IMR-90 (cell line): ENCODE data around the gene DIAPH2. TPM values are rescaled to one million over a fixed set of nuclear protein-coding genes. Genes with fewer than 3 reads are reported as not detected.

Experiments used
- ATAC-seq: fragments of 200-7000 bp; cut with Tn5 transposase; 2 replicates; pipeline ENCODE4 v1.9.1; 2020; ENCODE audit warnings: low read depth, mild to moderate bottlenecking, moderate library complexity
- BruUV-seq: library from RNA; stranded (reverse); fragments of 400-500 nt; replicated peaks from 2 replicates; lab custom pipeline; 2021; lab: Mats Ljungman, UMichigan
- CTCF ChIA-PET: fragments of 300-600 bp; formaldehyde crosslinking; extraction: SDS; loops from one replicate; lab custom pipeline; 2021; ENCODE audit warnings: antibody characterized with exemption; lab: Yijun Ruan, JAX
- POLR2A ChIA-PET: fragments of 300-600 bp; sonication (Branson Sonifier 250); formaldehyde crosslinking; loops from one replicate; lab custom pipeline; 2022; ENCODE audit warnings: antibody characterized with exemption; ENCODE audit not compliant: unreplicated experiment; lab: Charles Lee
- DNase-seq: peaks from one replicate; pipeline ENCODE4 v3.0.0; 2013
- H2AFZ ChIP-seq: replicated peaks from 2 replicates; pipeline ENCODE3; 2013; ENCODE audit warnings: low read length, mild to moderate bottlenecking; ENCODE audit not compliant: poor library complexity
- H2AK5ac ChIP-seq: 2 replicates; pipeline ENCODE4 v1.6.1; 2013; ENCODE audit warnings: low read depth, low read length, inconsistent platforms
- H2AK9ac ChIP-seq: replicated peaks from 2 replicates; pipeline ENCODE3; 2013; ENCODE audit warnings: mild to moderate bottlenecking, low read depth, low read length, moderate library complexity; ENCODE audit not compliant: poor library complexity
- H2BK120ac ChIP-seq: 2 replicates; pipeline ENCODE4 v1.6.1; 2013; ENCODE audit warnings: low read depth, low read length, inconsistent platforms
- H2BK15ac ChIP-seq: 3 replicates; pipeline ENCODE4 v1.6.1; 2013; ENCODE audit warnings: low read depth, low read length, inconsistent platforms
- H2BK20ac ChIP-seq: 2 replicates; pipeline ENCODE4 v1.6.1; 2013; ENCODE audit warnings: low read depth, mild to moderate bottlenecking, inconsistent platforms, low read length, moderate library complexity
- H2BK5ac ChIP-seq: 2 replicates; pipeline ENCODE4 v1.6.1; 2013; ENCODE audit warnings: mild to moderate bottlenecking, low read depth, low read length, inconsistent platforms; ENCODE audit not compliant: poor library complexity, severe bottlenecking
- H3K14ac ChIP-seq: replicated peaks from 2 replicates; pipeline ENCODE4 v1.6.1; 2013; ENCODE audit warnings: low read depth, low read length, inconsistent platforms
- H3K18ac ChIP-seq: 2 replicates; pipeline ENCODE4 v1.6.1; 2013; ENCODE audit warnings: low read depth, low read length, control low read depth
- H3K23ac ChIP-seq: 2 replicates; pipeline ENCODE4 v1.6.1; 2013; ENCODE audit warnings: low read depth, low read length, inconsistent platforms
- H3K27ac ChIP-seq: 2 replicates; pipeline ENCODE4 v1.5.1; 2013; ENCODE audit warnings: mild to moderate bottlenecking, control low read depth, low read length; ENCODE audit not compliant: insufficient read depth
- H3K27me3 ChIP-seq: 2 replicates; pipeline ENCODE4 v1.6.1; 2013; ENCODE audit warnings: low read length; ENCODE audit not compliant: control insufficient read depth, insufficient read depth
- H3K36me3 ChIP-seq: 2 replicates; pipeline ENCODE4 v1.6.1; 2013; ENCODE audit warnings: low read length, mixed read lengths; ENCODE audit not compliant: control insufficient read depth, insufficient read depth
- H3K4ac ChIP-seq: 2 replicates; pipeline ENCODE4 v1.6.1; 2013; ENCODE audit warnings: low read depth, low read length, inconsistent platforms
- H3K4me1 ChIP-seq: 2 replicates; pipeline ENCODE4 v1.6.1; 2013; ENCODE audit warnings: low read length, mixed read lengths; ENCODE audit not compliant: control insufficient read depth, insufficient read depth
- H3K4me2 ChIP-seq: 2 replicates; pipeline ENCODE4 v1.6.1; 2013; ENCODE audit warnings: low read depth, mild to moderate bottlenecking, control low read depth, low read length, moderate library complexity
- H3K4me3 ChIP-seq: 2 replicates; pipeline ENCODE4 v1.5.1; 2013; ENCODE audit warnings: low read depth, mild to moderate bottlenecking, control low read depth, low read length, moderate library complexity; ENCODE audit not compliant: insufficient read depth
- H3K56ac ChIP-seq: 2 replicates; pipeline ENCODE4 v1.6.1; 2013; ENCODE audit warnings: low read length, inconsistent platforms; ENCODE audit not compliant: insufficient read depth; ENCODE audit errors: extremely low read depth
- H3K79me1 ChIP-seq, 2 experiments: 2 replicates each; pipeline ENCODE4 v1.6.1; 2013; ENCODE audit warnings: low read length in 2 of 2, inconsistent platforms in 1 of 2, low read depth in 1 of 2
- H3K9ac ChIP-seq: 2 replicates; pipeline ENCODE4 v1.6.1; 2013; ENCODE audit warnings: low read depth, low read length, control low read depth
- H3K9me1 ChIP-seq: 2 replicates; pipeline ENCODE4 v1.6.1; 2013; ENCODE audit warnings: low read length, inconsistent platforms; ENCODE audit not compliant: insufficient read depth
- H3K9me3 ChIP-seq: 2 replicates; pipeline ENCODE4 v1.6.1; 2013; ENCODE audit warnings: low read length; ENCODE audit not compliant: control insufficient read depth, insufficient read depth
- H4K20me1 ChIP-seq: 2 replicates; pipeline ENCODE4 v1.6.1; 2013; ENCODE audit warnings: low read length, inconsistent platforms; ENCODE audit not compliant: insufficient read depth
- H4K5ac ChIP-seq: 2 replicates; pipeline ENCODE4 v1.6.1; 2013; ENCODE audit warnings: mild to moderate bottlenecking, low read depth, low read length, control low read depth
- H4K8ac ChIP-seq, 2 experiments: 2 replicates each; pipeline ENCODE4 v1.6.1; 2013; ENCODE audit warnings: low read depth in 2 of 2, low read length in 2 of 2, control low read depth in 1 of 2, inconsistent platforms in 1 of 2
- H4K91ac ChIP-seq: 2 replicates; pipeline ENCODE4 v1.6.1; 2013; ENCODE audit warnings: low read depth, low read length, inconsistent platforms; ENCODE audit not compliant: insufficient read depth
- FOS ChIP-seq: fragments of 150-350 bp; IDR thresholded peaks from 2 replicates; pipeline ENCODE4 v1.6.1; 2016; ENCODE audit warnings: low read depth, low read length
- MXI1 ChIP-seq: IDR thresholded peaks from 2 replicates; pipeline ENCODE4 v1.6.1; 2012; ENCODE audit warnings: low read depth, mild to moderate bottlenecking, low read length, moderate library complexity, borderline replicate concordance
- SMC3 ChIP-seq: fragments of 150-350 bp; IDR thresholded peaks from 2 replicates; pipeline ENCODE4 v1.6.1; 2016; ENCODE audit warnings: low read depth, mild to moderate bottlenecking, antibody characterized with exemption, low read length, moderate library complexity
- WGBS, 2 experiments: methylation state at CpG; one replicate each; pipeline versions ENCODE4 v1.1.5 to v1.1.7; 2013; ENCODE audit warnings: missing lambda C conversion rate in 2 of 2; ENCODE audit not compliant: insufficient read length in 1 of 2; ENCODE audit errors: extremely low coverage in 2 of 2; 5-methylcytosine and 5-hydroxymethylcytosine counted together
- dilution Hi-C: fragments of 300-500 bp; cut with HindIII; formaldehyde crosslinking; loops from one replicate; pipeline ENCODE4 v1.14.3; 2018; ENCODE audit warnings: low sequenced_read_pairs; ENCODE audit not compliant: unreplicated experiment
- in situ Hi-C: fragments of 300-500 bp; cut with MboI; formaldehyde crosslinking; loops from 3 replicates; pipeline ENCODE4 v1.14.3; 2019; ENCODE audit warnings: low sequenced_read_pairs, inconsistent platforms, mixed read lengths
- intact Hi-C: fragments of 100-400 bp; cut with micrococcal nuclease; formaldehyde crosslinking; loops from 2 replicates; pipeline ENCODE4 v1.10.0; 2022
- polyA plus RNA-seq, 3 experiments: library from polyadenylated mRNA; depleted of rRNA; stranded (reverse); fragments of >200 nt; gene quantifications; 2 replicates each; pipeline ENCODE4 v1.2.3, GENCODE V29; 2012; ENCODE audit warnings: low replicate concordance in 1 of 3
- total RNA-seq: library from RNA; depleted of rRNA; stranded (reverse); fragments of >200 nt; gene quantifications from 2 replicates; pipeline ENCODE4 v1.2.3, GENCODE V29; 2012

DIAPH2 gene
- total and polyA plus RNA-seq, 2 of the 4 experiments (the other 2 are of a cell fraction), result 3.6 to 19.9 TPM

- no TSS peak for BruUV-seq
- intact Hi-C loops, result no loop called here
Measured at GRCh38 chrX:96807318-96807717, 122.7 kb downstream of the DIAPH2 start.

More at GRCh38 chrX:96807318-96807717, 122.7 kb downstream of the DIAPH2 start:
- no peak overlapping the region for H3K9ac ChIP-seq
- H2BK5ac ChIP-seq, result no peak overlapping the region
- H3K79me1 ChIP-seq, result no peaks in the 10 kb centered on the region
- no peak overlapping the region for H2BK120ac ChIP-seq
- no peaks in the 10 kb centered on the region for H3K36me3 ChIP-seq
- no peaks in the 10 kb centered on the region for H3K9me1 ChIP-seq
- H4K20me1 ChIP-seq, result no peaks in the 10 kb centered on the region
- no peak overlapping the region for H3K23ac ChIP-seq
- in situ Hi-C loops (no loop called here), dilution Hi-C loops (no loop called here)
- TF ChIP-seq MXI1 (no peak), SMC3 (no peak), FOS (no peak)
- H2AK5ac ChIP-seq, result no peak overlapping the region
- H3K56ac ChIP-seq, result no peak overlapping the region
- DNase-seq, result no peak
- no peak overlapping the region for H3K4me3 ChIP-seq
- no peak overlapping the region for H3K4me2 ChIP-seq
- no peak overlapping the region for H2BK20ac ChIP-seq
- ATAC-seq, result no peak
- no peak overlapping the region for H4K91ac ChIP-seq
- H4K5ac ChIP-seq, result no peak overlapping the region
- no peak overlapping the region for H4K8ac ChIP-seq
- CTCF ChIA-PET, result no interaction called here
- H2AK9ac ChIP-seq, result no peak overlapping the region
- no peak overlapping the region for H3K18ac ChIP-seq
- no peak overlapping the region for H3K14ac ChIP-seq
- no peak overlapping the region for H3K27ac ChIP-seq
- H2BK15ac ChIP-seq, result no peak overlapping the region
- H3K4me1 ChIP-seq, result no peaks in the 10 kb centered on the region
- WGBS, 2 experiments, result 80% methylated on average over 1 of the region's 4 CpGs; no CpG with 5 or more reads in 1 of the 2 experiments
- no peak overlapping the region for H3K4ac ChIP-seq
- no peaks in the 10 kb centered on the region for H3K9me3 ChIP-seq
- H2AFZ ChIP-seq, result no peak overlapping the region
- no peaks in the 10 kb centered on the region for H3K27me3 ChIP-seq
- POLR2A ChIA-PET, result no interaction called here
